HuH-7.5 (cell line): ENCODE measurements around the gene RAB11FIP5.
"Not testable (repeated sequence)": the region's sequence is repeated elsewhere in the genome, so short reads cannot be mapped to it uniquely, and the experiment has no call there.

Source experiments
- DNase-seq: peaks from one replicate; pipeline ENCODE4 v3.0.0; 2011; ENCODE audit warnings: low spot score

RAB11FIP5 gene

GRCh38 chr2:73112913-73113854, at the start of gene RAB11FIP5:
Gene RAB11FIP5, minus strand, starts transcription at chr2:73112948. Its CDS starts 171 bp downstream, at chr2:73112777.
- DNase-seq, result peak; percentile 78

GRCh38 chr2:73156539-73157124, 43.9 kb upstream of the RAB11FIP5 start:
- DNase-seq, result peak; percentile 47

DNA sequence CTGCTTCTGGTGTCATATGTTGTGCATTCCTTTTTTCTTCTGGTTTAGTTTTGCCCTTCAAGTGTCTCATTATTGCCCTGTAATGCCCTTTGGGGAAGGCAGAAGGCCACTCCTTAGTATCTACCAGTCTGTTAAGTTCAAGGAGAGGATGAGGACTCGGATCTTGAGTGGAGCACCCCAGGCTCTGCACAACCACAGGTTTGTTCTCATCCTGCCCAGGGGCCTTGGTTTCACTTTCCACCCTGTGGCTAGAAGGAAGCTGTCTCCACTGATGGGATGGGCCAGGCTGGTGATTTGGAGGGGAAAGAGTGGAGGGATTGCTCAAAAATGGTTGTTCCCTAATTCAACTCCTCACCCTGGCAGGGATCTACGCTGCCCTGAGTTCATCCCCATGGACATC, 30.2 kb upstream of the RAB11FIP5 start:
- DNase-seq, result no peak

DNA sequence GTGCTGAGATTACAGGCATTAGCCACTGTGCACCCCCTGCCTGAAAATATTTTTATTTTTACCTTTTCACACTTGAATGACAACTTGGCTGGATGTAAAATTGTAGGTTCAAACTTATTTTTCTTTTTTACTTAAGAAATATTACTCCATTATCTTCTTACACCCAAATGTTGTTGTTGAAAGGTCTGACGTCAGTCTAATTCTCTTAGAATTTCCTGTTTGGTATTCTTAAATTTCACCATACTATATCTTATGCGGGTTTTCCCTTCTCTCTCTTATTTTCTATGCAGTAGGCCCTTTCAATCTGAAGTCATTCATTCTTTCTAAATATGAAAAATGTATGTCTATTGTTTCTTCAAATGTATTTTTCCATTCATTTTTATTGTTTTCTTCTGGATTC, 29.1 kb upstream of the RAB11FIP5 start:
- no peak for DNase-seq

- no peak for DNase-seq
Observed at GRCh38 chr2:73135236-73135635, 22.5 kb upstream of the RAB11FIP5 start.

- no peak for DNase-seq
Observed at GRCh38 chr2:73134471-73134870, 21.7 kb upstream of the RAB11FIP5 start.

DNA sequence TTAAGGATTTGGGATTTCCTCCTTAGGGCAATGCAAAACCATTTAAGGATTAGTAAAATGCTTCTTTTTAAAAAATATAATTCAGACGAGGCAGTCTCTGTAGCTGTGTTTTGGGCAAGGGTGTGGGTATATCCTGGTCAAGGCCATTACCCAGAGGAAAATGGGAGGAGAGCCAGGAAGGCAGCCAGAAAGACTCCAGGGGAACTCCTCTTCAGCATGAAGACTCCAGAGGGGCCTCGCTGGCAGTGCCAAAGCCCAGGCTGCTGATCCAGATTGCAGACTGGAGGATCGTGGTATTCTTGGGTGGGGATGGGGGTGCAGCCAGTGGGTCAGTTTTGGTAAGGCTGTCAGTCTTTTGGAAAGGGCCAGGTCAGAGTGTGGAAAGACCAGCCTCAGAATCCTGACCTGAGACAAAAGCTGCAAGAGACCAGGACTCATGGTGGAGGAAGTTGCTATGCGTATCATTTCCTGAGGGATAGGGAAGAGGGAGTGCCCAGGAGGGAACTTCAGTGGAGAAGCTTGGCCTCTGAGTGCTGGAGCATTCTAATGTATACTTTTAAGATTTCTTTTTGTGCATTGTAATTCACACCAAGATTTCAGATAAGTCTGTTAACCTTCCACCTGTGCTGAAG, 20.9 kb upstream of the RAB11FIP5 start:
- DNase-seq, result no peak

- no peak for DNase-seq
Observed at GRCh38 chr2:73131807-73132206, 19.1 kb upstream of the RAB11FIP5 start.

DNA sequence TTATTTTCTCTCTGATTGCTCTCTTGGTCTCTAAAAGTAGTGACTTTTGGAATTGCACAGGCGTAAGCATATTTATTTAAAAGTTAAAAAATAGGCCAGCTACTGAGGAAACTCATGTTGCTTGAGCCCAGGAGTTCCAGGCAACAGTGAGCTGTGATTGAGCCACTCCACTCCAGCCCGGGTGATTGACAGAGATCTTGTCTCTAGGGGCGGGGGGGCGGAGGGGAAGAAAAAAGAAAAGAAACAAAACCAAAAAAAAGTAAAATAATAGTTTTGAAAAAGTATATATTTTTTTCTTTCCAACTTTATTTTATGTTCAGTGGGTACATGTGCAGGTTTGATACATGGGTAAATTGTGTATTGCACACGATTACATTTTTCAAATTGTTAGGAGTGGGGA, 18.0 kb upstream of the RAB11FIP5 start:
- no peak for DNase-seq

DNA sequence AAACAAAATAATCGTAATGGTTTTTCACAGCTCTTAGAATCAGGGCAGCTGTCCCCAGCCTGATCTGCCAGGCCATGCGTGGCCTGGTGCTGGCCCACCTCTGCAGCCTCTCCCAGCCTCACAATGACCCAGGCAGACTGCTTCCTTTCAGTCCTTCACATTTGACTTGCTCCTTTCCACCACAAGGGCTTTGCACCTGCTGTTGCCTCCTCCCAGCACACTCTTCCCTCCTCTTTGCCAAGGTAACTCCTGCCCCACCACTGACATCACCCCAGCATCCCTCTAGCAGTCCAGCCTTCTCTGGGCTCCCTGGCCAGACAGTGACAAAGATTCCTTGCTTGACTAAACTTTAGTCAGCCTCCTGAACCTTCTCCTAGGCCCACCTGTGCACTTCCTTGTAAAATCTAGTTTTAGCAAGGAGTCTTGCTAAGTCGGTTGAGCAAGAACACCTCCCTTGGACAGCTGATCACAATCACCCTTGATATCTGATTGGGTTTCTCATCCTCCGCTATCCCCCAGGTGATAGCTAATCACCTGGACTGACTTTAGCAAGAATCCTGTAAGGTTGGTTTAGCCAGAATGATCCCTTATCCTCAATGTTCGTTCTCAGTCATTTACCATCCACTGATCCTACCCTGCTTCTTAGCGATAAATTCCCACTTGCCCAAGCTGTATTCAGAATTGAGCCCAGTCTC, 16.2 kb upstream of the RAB11FIP5 start:
- no peak for DNase-seq

DNA sequence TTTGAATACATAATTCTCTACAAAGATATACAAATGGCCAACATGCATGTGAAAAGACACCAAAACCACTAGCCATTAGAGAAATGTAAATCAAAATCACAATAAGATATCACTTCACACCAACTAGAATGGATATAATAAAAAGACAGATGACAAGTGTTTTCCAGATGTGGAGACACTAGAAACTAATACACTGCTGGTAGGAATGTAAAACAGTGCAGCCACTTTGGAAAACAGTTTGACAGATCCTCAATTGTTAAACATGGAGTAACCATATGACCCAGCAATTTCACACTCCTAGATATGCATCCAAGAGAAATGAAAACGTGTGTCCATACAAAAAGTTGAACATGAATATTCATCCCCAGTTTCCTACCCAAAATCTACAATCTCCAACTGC, 9.8 kb upstream of the RAB11FIP5 start:
- DNase-seq, result no peak

GRCh38 chr2:73119611-73120239, 7.0 kb upstream of the RAB11FIP5 start:
- DNase-seq, result not testable (repeated sequence)

GRCh38 chr2:73117441-73117840, 4.7 kb upstream of the RAB11FIP5 start:
- no peak for DNase-seq

- DNase-seq, result no peak
Observed at GRCh38 chr2:73116182-73116960, 3.6 kb upstream of the RAB11FIP5 start.

DNA sequence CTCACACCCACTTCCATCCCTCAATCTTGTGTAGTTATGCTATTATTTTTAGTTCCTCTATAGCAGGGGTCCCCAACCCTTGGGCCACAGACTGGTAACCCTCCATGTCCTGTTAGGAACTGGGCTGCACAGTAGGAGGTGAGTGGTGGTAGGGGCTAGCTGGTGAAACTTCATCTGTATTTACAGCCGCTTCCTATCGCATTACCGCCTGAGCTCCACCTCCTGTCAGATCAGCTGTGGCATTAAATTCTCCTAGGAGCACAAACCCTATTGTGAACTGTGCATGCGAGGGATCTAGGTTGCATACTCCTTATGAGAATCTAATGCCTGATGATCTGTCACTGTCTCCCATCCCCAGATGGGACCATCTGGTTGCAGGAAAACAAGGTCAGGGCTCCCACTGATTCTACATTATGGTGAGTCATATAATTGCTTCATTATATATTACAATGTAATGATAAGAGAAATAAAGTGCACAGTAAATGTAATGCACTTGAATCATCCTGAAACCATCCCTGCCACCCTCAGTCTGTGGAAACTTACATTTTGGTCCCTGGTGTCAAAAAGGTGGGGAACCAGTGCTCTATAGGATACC, 1.6 kb upstream of the RAB11FIP5 start:
- DNase-seq, result no peak

DNA sequence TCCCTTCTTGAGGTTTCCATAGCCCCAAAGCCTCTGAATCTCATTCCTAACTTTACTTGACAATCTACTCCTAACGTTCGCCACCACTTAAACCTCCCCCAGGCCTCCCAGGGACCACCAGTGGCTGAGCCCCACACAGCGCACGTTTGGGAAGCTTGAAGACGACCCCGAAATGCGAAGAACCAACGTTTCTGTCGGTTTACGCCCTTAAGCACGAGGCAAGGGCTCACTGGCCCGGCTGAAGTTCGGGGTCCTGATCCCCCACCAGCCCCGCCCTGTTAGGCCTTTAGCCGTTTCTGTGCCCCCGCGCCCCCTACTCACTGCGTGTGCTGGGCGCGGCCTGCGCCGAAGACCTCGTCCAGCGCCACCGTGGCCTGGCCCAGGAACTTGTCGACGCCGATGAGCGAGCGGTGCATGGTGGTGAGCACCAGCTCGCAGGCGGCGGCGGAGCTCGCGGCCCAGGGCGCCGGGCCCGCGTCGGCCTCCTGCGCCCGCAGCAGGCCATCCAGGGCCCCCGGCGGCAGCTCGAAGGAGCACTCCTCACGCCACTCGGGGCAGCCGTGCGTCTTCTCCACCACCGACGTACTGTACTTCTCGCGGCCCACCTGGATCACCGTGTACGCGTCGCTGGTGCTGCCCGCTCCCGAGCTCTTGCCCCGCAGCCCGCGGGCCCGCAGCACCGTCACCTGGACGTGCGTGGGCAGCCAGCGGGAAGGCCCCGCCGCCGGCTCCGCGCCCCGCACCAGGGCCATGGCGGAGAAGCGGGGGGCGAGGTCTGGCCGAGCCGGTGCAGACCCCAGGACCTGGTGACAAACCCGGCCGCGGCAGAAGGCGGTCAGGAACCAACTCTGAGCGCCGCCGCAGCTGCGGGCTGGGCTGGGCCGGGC, 479 bp downstream of the RAB11FIP5 start:
- DNase-seq, result peak; percentile 44

DNA sequence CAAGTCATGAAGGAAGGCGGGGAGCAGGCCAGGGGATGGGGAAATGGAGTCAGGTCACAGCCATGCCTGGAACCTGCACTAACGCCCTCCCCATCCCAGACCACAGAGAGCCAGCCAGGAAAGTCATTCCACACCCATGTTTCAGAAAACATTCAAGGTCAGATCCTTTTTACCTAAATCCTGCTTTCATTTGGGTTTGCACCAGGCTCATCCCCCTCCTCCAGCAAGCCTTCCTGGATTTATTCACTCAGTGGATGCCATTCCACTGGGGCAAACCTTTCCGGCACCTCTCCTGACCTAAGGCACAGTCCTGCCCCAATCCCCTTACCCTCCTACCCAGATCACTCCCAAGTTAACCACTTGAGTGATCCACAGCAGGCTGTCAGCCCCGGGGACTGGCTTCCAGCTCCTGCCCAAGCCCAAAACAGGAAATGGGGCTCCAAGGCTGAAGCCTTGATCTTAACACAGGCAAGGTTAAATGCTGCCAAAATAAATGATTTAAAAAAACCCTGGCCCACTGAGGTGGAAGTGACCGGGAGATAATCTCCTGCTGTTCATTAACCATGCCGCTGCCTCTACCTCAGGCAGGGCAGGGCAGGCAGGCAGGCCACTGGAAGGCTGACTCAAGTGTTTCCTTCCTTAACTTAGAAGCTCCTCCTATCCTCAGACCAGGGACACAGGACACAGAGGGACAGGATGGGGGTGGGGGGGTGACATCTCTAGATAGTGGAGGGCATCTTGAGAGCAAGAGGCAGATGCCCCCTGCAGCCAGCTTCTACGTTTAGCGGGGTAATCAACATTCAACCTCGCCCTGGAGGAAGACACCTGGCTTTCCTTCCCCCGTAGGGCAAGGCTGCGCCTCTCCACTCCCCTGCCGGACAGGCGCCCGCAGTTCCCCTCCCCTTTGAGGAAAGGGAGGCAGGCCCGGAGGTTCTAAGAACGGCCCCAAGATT, 1.4 kb downstream of the RAB11FIP5 start:
- no peak for DNase-seq
